Hypothalamus (tissue), 51 donors: ENCODE measurements around the gene BORCS6.
"Not testable (repeated sequence)": the region's sequence is repeated elsewhere in the genome, so short reads cannot be mapped to it uniquely, and the experiment has no call there.

Experiments
- DNase-seq, 51 donors: peaks; one replicate each; lab custom pipeline; 2025; lab: John Stamatoyannopoulos, UW

The BORCS6 gene

GRCh38 chr17:8189711-8190477 is at the start of gene BORCS6:
Gene BORCS6 (minus strand): TSS chr17:8190180. CDS start chr17:8190140, 40 bp downstream.
- DNase-seq = peak; percentile 73 to 99 (median 98)

- no peak for DNase-seq
These were observed 47.9 kb upstream of the BORCS6 start for GRCh38 chr17:8237886-8238285.

- no peak for DNase-seq
These were observed 47.2 kb upstream of the BORCS6 start for GRCh38 chr17:8237175-8237574.

- DNase-seq = no peak
These were observed 45.7 kb upstream of the BORCS6 start for GRCh38 chr17:8235676-8236075.

- no peak for DNase-seq
These were observed 44.6 kb upstream of the BORCS6 start for GRCh38 chr17:8234361-8235270.

- DNase-seq = no peak
These were observed 41.7 kb upstream of the BORCS6 start for GRCh38 chr17:8231701-8232100.

GRCh38 chr17:8227238-8227581 is 37.2 kb upstream of the BORCS6 start:
- DNase-seq = no peak

GRCh38 chr17:8226536-8227237 is 36.7 kb upstream of the BORCS6 start:
- peak in 49 of 51 donors; percentile 13 to 87 (median 61) for DNase-seq

- DNase-seq = peak in 40 of 51 donors; percentile 1 to 87 (median 32)
These were observed 36.0 kb upstream of the BORCS6 start for GRCh38 chr17:8225813-8226535.

GRCh38 chr17:8224891-8225812 is 35.2 kb upstream of the BORCS6 start:
- no peak for DNase-seq

GRCh38 chr17:8223356-8224126 is 33.6 kb upstream of the BORCS6 start:
- peak in 42 of 51 donors; percentile 29 to 85 (median 61) for DNase-seq

- DNase-seq = peak; percentile 69 to 96 (median 91)
These were observed 32.8 kb upstream of the BORCS6 start for GRCh38 chr17:8222630-8223355.

- peak in 5 of 51 donors; percentile 60 to 90 (median 85) for DNase-seq
These were observed 32.3 kb upstream of the BORCS6 start for GRCh38 chr17:8222380-8222629.

GRCh38 chr17:8221663-8222379 is 31.8 kb upstream of the BORCS6 start:
- DNase-seq = peak in 50 of 51 donors; percentile 42 to 95 (median 80)

GRCh38 chr17:8220783-8221662 is 31.0 kb upstream of the BORCS6 start:
- peak; percentile 44 to 94 (median 82) for DNase-seq

- not testable (repeated sequence) for DNase-seq
These were observed 24.0 kb upstream of the BORCS6 start for GRCh38 chr17:8214000-8214399.
